ENCODE measurements around the gene SQSTM1. TPM values are rescaled to one million over a fixed set of nuclear protein-coding genes. Genes with fewer than 3 reads are reported as not detected.
A peak's percentile ranks its signal among the peaks of the same experiment; 100 is the strongest.

SQSTM1 gene
- total and polyA plus RNA-seq, 4 donors = 127 to 330 (median 256) TPM

GRCh38 chr5:179791881-179792611 is 28.7 kb upstream of the SQSTM1 start:
- TF ChIP-seq ATF3 (IDR thresholded peaks at IDR 0.05) = no peak
- TF ChIP-seq NR2F2 (IDR thresholded peaks at IDR 0.05) = peak; percentile 57
- no peak for TF ChIP-seq HNF4G (IDR thresholded peaks at IDR 0.05)
- TF ChIP-seq CTCF (IDR thresholded peaks at IDR 0.05; ENCODE audit: low read depth, low read length, missing input control) = no peak
- TF ChIP-seq RXRA (IDR thresholded peaks at IDR 0.05) = peak in 1 of 2 donors; percentile 7
- TF ChIP-seq RAD21 (IDR thresholded peaks at IDR 0.05) = peak in 1 of 2 donors; percentile 31
- H3K27me3 ChIP-seq (ENCODE audit: control insufficient read depth in 4 of 4, insufficient read depth in 4 of 4, low read length in 3 of 4) = no peaks in the 10 kb centered on the region
- H3K9ac ChIP-seq (ENCODE audit: low read depth in 1 of 2, low read length in 2 of 2) = no peak overlapping the region
- peak overlapping the region; percentile 36 to 51 for H3K27ac ChIP-seq (ENCODE audit: low read depth in 1 of 2, low read length in 2 of 2)
- H3K9me3 ChIP-seq (ENCODE audit: control insufficient read depth in 4 of 4, low read length in 3 of 4) = no peaks in the 10 kb centered on the region
- peaks cover 0 to 47% (median 29%) of the 10 kb centered on the region in 4 donors for H3K4me1 ChIP-seq (ENCODE audit: control insufficient read depth in 4 of 4, insufficient read depth in 4 of 4, low read length in 3 of 4)
- no peak overlapping the region for H3K4me3 ChIP-seq (ENCODE audit: low read depth in 1 of 3, low read length in 3 of 3)
- peaks cover 0 to 3% (median under 1%) of the 10 kb centered on the region in 4 donors for H3K36me3 ChIP-seq (ENCODE audit: control insufficient read depth in 4 of 4, insufficient read depth in 3 of 4, low read depth in 1 of 4, low read length in 3 of 4)
- DNase-seq (ENCODE audit: low spot score) = no peak
- 77% methylated on average over 15 of the region's 15 CpGs for WGBS

- no peaks in the 10 kb centered on the region for H3K9me3 ChIP-seq (ENCODE audit: control insufficient read depth in 4 of 4, low read length in 3 of 4)
- H3K36me3 ChIP-seq (ENCODE audit: control insufficient read depth in 4 of 4, insufficient read depth in 3 of 4, low read depth in 1 of 4, low read length in 3 of 4) = peaks cover 0 to 6% (median 3%) of the 10 kb centered on the region in 4 donors
- DNase-seq (ENCODE audit: low spot score) = no peak
- no peaks in the 10 kb centered on the region for H3K27me3 ChIP-seq (ENCODE audit: control insufficient read depth in 4 of 4, insufficient read depth in 4 of 4, low read length in 3 of 4)
- H3K4me1 ChIP-seq (ENCODE audit: control insufficient read depth in 4 of 4, insufficient read depth in 4 of 4, low read length in 3 of 4) = peaks cover 0 to 47% (median 33%) of the 10 kb centered on the region in 4 donors
- H3K4me3 ChIP-seq (ENCODE audit: low read depth in 1 of 3, low read length in 3 of 3) = no peak overlapping the region
- no peak overlapping the region for H3K9ac ChIP-seq (ENCODE audit: low read depth in 1 of 2, low read length in 2 of 2)
- TF ChIP-seq FOXA2 (IDR thresholded peaks at IDR 0.05) (no peak), JUND (IDR thresholded peaks at IDR 0.05) (no peak), CTCF (IDR thresholded peaks at IDR 0.05; ENCODE audit: low read depth, low read length, missing input control) (no peak), MAX (IDR thresholded peaks at IDR 0.05) (no peak), EGR1 (IDR thresholded peaks at IDR 0.05; ENCODE audit: low read depth in 2 of 2) (no peak), YY1 (IDR thresholded peaks at IDR 0.05) (no peak), TAF1 (conservative IDR thresholded peaks at IDR 0.05) (no peak), ATF3 (IDR thresholded peaks at IDR 0.05) (no peak), NR2F2 (IDR thresholded peaks at IDR 0.05) (no peak), ZBTB33 (IDR thresholded peaks at IDR 0.05) (no peak), SP1 (IDR thresholded peaks at IDR 0.05) (no peak), REST (IDR thresholded peaks at IDR 0.05) (no peak), RXRA (IDR thresholded peaks at IDR 0.05) (no peak), HNF4A (conservative IDR thresholded peaks at IDR 0.05) (no peak)
- peak overlapping the region; percentile 36 to 51 for H3K27ac ChIP-seq (ENCODE audit: low read depth in 1 of 2, low read length in 2 of 2)
- WGBS = 74% methylated on average over 24 of the region's 24 CpGs
Observed at GRCh38 chr5:179792612-179793467, 27.9 kb upstream of the SQSTM1 start.

Measured in liver (tissue), 9 donors.